MCF 10A (cell line): Measurements from ENCODE around the gene ZBP1. TPM values are rescaled to one million over a fixed set of nuclear protein-coding genes. Genes with fewer than 3 reads are reported as not detected.

ENCODE experiments used
- BruUV-seq: library from RNA; stranded (reverse); fragments of 400-500 nt; replicated peaks from 2 replicates; lab custom pipeline; 2021; lab: Mats Ljungman, UMichigan
- CTCF ChIA-PET: fragments of 300-600 bp; sonication (Branson Sonifier 250); formaldehyde crosslinking; extraction: SDS; loops from one replicate; lab custom pipeline; 2021; ENCODE audit warnings: antibody characterized with exemption, inconsistent platforms; lab: Yijun Ruan, JAX
- POLR2A ChIA-PET: fragments of 300-600, 350-650 bp; sonication (Branson Sonifier 250); formaldehyde crosslinking; extraction: SDS; loops from one replicate; lab custom pipeline; 2020; ENCODE audit warnings: antibody characterized with exemption, inconsistent platforms; lab: Yijun Ruan, JAX
- DNase-seq: peaks from one replicate; pipeline ENCODE4 v3.0.0-alpha.2; 2018; ENCODE audit not compliant: unreplicated experiment
- H3K27ac Mint-ChIP-seq: one replicate; pipeline ENCODE4 v1.8.0; 2022; ENCODE audit warnings: mild to moderate bottlenecking, low read depth, mixed read lengths; ENCODE audit not compliant: unreplicated experiment
- H3K27me3 Mint-ChIP-seq: one replicate; pipeline ENCODE4 v1.8.0; 2022; ENCODE audit warnings: mixed read lengths; ENCODE audit not compliant: insufficient read depth, unreplicated experiment
- H3K36me3 Mint-ChIP-seq: one replicate; pipeline ENCODE4 v1.8.0; 2022; ENCODE audit warnings: mild to moderate bottlenecking, moderate library complexity, mixed read lengths; ENCODE audit not compliant: insufficient read depth, unreplicated experiment
- H3K4me1 Mint-ChIP-seq: one replicate; pipeline ENCODE4 v1.8.0; 2022; ENCODE audit warnings: mixed read lengths; ENCODE audit not compliant: insufficient read depth, unreplicated experiment
- H3K4me3 Mint-ChIP-seq: one replicate; pipeline ENCODE4 v1.8.0; 2022; ENCODE audit warnings: mild to moderate bottlenecking, moderate library complexity, mixed read lengths; ENCODE audit not compliant: unreplicated experiment
- H3K9me3 Mint-ChIP-seq: one replicate; pipeline ENCODE4 v1.8.0; 2022; ENCODE audit warnings: mixed read lengths; ENCODE audit not compliant: unreplicated experiment
- intact Hi-C: fragments of 100-400 bp; cut with micrococcal nuclease; formaldehyde crosslinking; loops from 2 replicates; pipeline ENCODE4 v1.14.1; 2022
- total RNA-seq: library from RNA; stranded (reverse); gene quantifications from 2 replicates; pipeline ENCODE4 v1.2.3, GENCODE V29; 2022
- TF ChIP-seq, protein P1 (sequence below): fragments of 200-600 bp; IDR thresholded peaks from one replicate; pipeline ENCODE4 v1.8.0; 2022; ENCODE audit warnings: antibody characterized with exemption, mild to moderate bottlenecking; ENCODE audit not compliant: unreplicated experiment

ZBP1 gene
- total RNA-seq, 1 experiment from 2014 or later = not detected

DNA sequence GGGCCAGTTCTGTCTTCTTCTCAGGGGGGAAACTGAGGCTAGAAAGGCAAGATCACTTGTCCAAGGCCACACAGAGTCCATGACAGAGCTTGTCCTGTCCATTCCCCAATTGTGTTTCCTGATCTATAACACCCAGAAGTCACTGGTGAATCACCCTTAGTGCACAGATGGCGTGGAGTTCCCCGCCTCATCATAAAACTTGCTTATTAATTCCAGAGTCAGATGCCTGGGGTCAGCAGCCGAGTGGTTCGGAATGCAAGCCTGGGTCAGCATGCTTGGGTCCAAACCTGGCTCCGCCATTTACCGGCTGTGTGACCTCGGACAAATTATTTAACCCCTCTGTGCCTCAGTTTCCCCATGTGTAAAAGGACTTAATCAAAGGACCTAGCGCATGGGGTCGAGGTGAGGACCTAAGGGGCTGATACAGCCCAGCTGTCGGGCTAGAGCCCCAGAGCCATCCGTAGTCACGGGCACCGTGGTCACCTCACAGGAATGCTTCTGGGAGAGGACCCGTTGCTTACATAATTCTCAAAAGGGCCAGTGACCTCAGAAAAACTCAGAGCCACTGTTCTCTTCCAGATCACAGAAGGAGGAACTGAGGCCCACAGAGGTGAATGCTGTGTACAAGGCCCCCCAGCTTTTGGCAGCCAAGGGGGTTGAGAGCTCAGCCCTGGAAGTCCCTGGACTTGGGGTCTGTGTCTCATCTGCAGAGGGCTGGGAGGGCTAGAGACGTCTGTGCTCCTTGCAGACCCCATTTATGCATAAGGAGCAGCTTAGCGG is 1.4 kb upstream of the ZBP1 start:
- Mint-ChIP-seq H3K9me3 (peaks cover 9% of the 10 kb centered on the region), H3K4me1 (peaks cover 6% of the 10 kb centered on the region), H3K4me3 (no peak overlapping the region), H3K27me3 (peaks cover 11% of the 10 kb centered on the region), H3K27ac (no peak overlapping the region), H3K36me3 (no peaks in the 10 kb centered on the region)
- ChIA-PET CTCF (interaction anchor here (0.5 to 5.9 kb wide), 25 partner anchors 8 to 923 kb away, joined by 3 to 83 read pairs (median 5); no protein-coding TSS in a partner anchor), POLR2A (no interaction called here)
- TF ChIP-seq, protein P1, sequence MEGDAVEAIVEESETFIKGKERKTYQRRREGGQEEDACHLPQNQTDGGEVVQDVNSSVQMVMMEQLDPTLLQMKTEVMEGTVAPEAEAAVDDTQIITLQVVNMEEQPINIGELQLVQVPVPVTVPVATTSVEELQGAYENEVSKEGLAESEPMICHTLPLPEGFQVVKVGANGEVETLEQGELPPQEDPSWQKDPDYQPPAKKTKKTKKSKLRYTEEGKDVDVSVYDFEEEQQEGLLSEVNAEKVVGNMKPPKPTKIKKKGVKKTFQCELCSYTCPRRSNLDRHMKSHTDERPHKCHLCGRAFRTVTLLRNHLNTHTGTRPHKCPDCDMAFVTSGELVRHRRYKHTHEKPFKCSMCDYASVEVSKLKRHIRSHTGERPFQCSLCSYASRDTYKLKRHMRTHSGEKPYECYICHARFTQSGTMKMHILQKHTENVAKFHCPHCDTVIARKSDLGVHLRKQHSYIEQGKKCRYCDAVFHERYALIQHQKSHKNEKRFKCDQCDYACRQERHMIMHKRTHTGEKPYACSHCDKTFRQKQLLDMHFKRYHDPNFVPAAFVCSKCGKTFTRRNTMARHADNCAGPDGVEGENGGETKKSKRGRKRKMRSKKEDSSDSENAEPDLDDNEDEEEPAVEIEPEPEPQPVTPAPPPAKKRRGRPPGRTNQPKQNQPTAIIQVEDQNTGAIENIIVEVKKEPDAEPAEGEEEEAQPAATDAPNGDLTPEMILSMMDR = no peak
- no TSS peak for BruUV-seq
- no peak for DNase-seq
- intact Hi-C loops = loop anchor here (1.0 to 2.0 kb wide), 4 partner anchors 88 to 588 kb away; no protein-coding TSS in a partner anchor

GRCh38 chr20:57620999-57621398 is 773 bp upstream of the ZBP1 start:
- POLR2A ChIA-PET = no interaction called here
- no peaks in the 10 kb centered on the region for H3K36me3 Mint-ChIP-seq
- CTCF ChIA-PET = interaction anchor here (0.5 to 5.9 kb wide), 10 partner anchors 19 to 588 kb away, joined by 3 to 83 read pairs (median 7); no protein-coding TSS in a partner anchor
- intact Hi-C loops = no loop called here
- peaks cover 12% of the 10 kb centered on the region for H3K27me3 Mint-ChIP-seq
- no TSS peak for BruUV-seq
- H3K4me3 Mint-ChIP-seq = no peak overlapping the region
- TF ChIP-seq, protein P1 = no peak
- H3K27ac Mint-ChIP-seq = no peak overlapping the region
- no peak for DNase-seq
- peaks cover 8% of the 10 kb centered on the region for H3K9me3 Mint-ChIP-seq
- H3K4me1 Mint-ChIP-seq = peaks cover 6% of the 10 kb centered on the region

DNA sequence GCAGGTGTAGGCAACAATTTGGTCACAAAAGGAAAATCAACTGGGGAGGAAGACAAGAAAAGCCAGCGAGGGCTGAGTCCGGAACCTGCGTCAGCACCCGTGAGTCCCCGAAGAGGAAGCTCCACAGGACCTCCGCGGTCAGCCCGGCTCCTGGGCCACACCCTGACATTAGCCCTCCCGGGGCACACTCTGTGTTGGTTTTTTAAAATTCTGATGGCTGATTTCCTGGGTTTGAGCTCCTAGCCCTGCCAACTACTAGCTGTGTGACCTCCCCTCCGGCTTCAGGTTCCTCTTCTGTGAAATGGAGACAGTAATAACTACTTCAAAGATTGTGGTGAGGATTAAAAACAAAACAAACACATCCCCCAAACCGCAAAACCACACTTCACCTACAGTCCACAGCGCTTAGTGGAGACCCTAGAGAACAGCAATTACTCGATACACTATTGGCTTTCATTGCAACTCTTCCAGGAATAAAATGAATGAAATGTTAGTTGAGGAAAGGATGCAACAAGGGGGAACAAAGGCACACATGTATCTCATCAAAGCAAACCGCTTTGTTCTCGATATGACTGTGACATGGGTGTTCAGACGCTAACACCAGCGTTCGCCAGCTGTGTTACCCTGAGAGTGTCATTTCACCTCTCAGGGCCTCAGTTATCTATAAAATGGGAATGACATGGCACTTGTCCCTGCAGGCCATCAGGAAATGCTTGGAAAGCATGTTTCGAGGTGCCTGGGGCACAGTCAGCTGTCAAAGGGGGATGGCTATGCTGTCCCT is 985 bp downstream of the ZBP1 start:
- no peaks in the 10 kb centered on the region for H3K36me3 Mint-ChIP-seq
- no TSS peak for BruUV-seq
- ChIA-PET CTCF (interaction anchor here (0.6 to 5.9 kb wide), 8 partner anchors 24 to 590 kb away, joined by 3 to 83 read pairs (median 6); no protein-coding TSS in a partner anchor), POLR2A (interaction anchor here (0.6 kb wide), 2 partner anchors 402 to 489 kb away, joined by 3 read pairs; no protein-coding TSS in a partner anchor)
- peaks cover 6% of the 10 kb centered on the region for H3K4me1 Mint-ChIP-seq
- H3K27ac Mint-ChIP-seq = no peak overlapping the region
- no peaks in the 10 kb centered on the region for H3K9me3 Mint-ChIP-seq
- intact Hi-C loops = no loop called here
- TF ChIP-seq, protein P1 = no peak
- no peak for DNase-seq
- H3K27me3 Mint-ChIP-seq = peaks cover 12% of the 10 kb centered on the region
- no peak overlapping the region for H3K4me3 Mint-ChIP-seq

DNA sequence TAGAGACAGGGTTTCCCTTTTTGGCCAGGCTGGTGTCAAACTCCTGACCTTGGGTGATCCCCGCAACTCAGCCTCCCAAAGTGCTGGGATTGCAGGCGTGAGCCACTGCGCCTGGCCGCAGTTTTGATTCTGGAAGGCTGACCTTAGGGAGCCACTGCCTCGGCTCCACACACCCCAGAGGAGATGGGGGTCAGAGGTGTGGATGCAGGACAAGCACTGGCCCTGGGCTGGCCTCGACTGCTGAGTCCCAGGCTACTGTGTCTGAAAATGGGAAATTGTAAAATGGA is 1.5 kb downstream of the ZBP1 start:
- DNase-seq = no peak
- TF ChIP-seq, protein P1 = no peak
- ChIA-PET POLR2A (no interaction called here), CTCF (interaction anchor here (0.6 to 2.6 kb wide), 4 partner anchors 23 to 591 kb away, joined by 3 to 23 read pairs (median 4); no protein-coding TSS in a partner anchor)
- intact Hi-C loops = no loop called here
- no peak overlapping the region for H3K27ac Mint-ChIP-seq
- peaks cover 12% of the 10 kb centered on the region for H3K27me3 Mint-ChIP-seq
- no peaks in the 10 kb centered on the region for H3K9me3 Mint-ChIP-seq
- H3K4me1 Mint-ChIP-seq = peaks cover 6% of the 10 kb centered on the region
- BruUV-seq = no TSS peak
- no peaks in the 10 kb centered on the region for H3K36me3 Mint-ChIP-seq
- H3K4me3 Mint-ChIP-seq = no peak overlapping the region
